Measurements from ENCODE around the gene GALR2.

The GALR2 gene

GRCh38 chr17:76097716-76098295 is 23.2 kb downstream of the GALR2 start:
- no peak for DNase-seq

- DNase-seq: no peak
These were observed 28.3 kb downstream of the GALR2 start for GRCh38 chr17:76102944-76103273.

GRCh38 chr17:76103274-76104139 is 28.9 kb downstream of the GALR2 start, which contains the start of gene EXOC7:
TSS of gene EXOC7 (minus strand) at chr17:76103787. CDS start at chr17:76103692, 95 bp downstream.
- peak; percentile 94 for DNase-seq

- no peak for DNase-seq
These were observed 29.7 kb downstream of the GALR2 start for GRCh38 chr17:76104140-76104895.

GRCh38 chr17:76104896-76105231 is 30.3 kb downstream of the GALR2 start:
- DNase-seq: no peak

GRCh38 chr17:76106703-76107102 is 32.1 kb downstream of the GALR2 start:
- no peak for DNase-seq

GRCh38 chr17:76107509-76107908 is 32.9 kb downstream of the GALR2 start:
- no peak for DNase-seq

GRCh38 chr17:76111956-76112355 is 37.4 kb downstream of the GALR2 start:
- no peak for DNase-seq

- no peak for DNase-seq
These were observed 40.7 kb downstream of the GALR2 start for GRCh38 chr17:76115138-76115754.

- DNase-seq: no peak
These were observed 45.1 kb downstream of the GALR2 start for GRCh38 chr17:76119409-76120371.

GRCh38 chr17:76120658-76121008 is 46.1 kb downstream of the GALR2 start:
- no peak for DNase-seq

GRCh38 chr17:76121932-76122430 is 47.4 kb downstream of the GALR2 start:
- DNase-seq: peak; percentile 45

GRCh38 chr17:76122431-76123190 is 48.0 kb downstream of the GALR2 start:
- no peak for DNase-seq

GRCh38 chr17:76123191-76123499 is 48.6 kb downstream of the GALR2 start:
- no peak for DNase-seq

- no peak for DNase-seq
These were observed 49.4 kb downstream of the GALR2 start for GRCh38 chr17:76123749-76124581.

- no peak for DNase-seq
These were observed 50.2 kb downstream of the GALR2 start for GRCh38 chr17:76124582-76125390.

- no peak for DNase-seq
These were observed 50.8 kb downstream of the GALR2 start for GRCh38 chr17:76125391-76125675.

- DNase-seq: no peak
These were observed 51.3 kb downstream of the GALR2 start for GRCh38 chr17:76125922-76126321.

All from activated CD4-positive, alpha-beta T cell treated with anti-CD3 and anti-CD28 coated beads for 48 hours (primary cell).